HFF-Myc (cell line): Measurements from ENCODE around the gene HSPB1.
A peak's percentile ranks its signal among the peaks of the same experiment; 100 is the strongest.
"Not testable (repeated sequence)": the region's sequence is repeated elsewhere in the genome, so short reads cannot be mapped to it uniquely, and the experiment has no call there.

Experiments used
- DNase-seq: peaks from one replicate; pipeline ENCODE4 v3.0.0-alpha.2; 2011; ENCODE audit warnings: low read depth; ENCODE audit errors: extremely low read depth
- H3K4me3 ChIP-seq: replicated peaks from 2 replicates; pipeline ENCODE4 v1.5.1; 2011; ENCODE audit warnings: low read depth, mild to moderate bottlenecking, control low read depth, low read length
- TF ChIP-seq, protein P1 (sequence below): IDR thresholded peaks from 2 replicates; pipeline ENCODE4 v1.5.1; 2012; ENCODE audit warnings: mild to moderate bottlenecking, low read depth, low read length, control low read depth; ENCODE audit errors: missing control alignments

The HSPB1 gene

GRCh38 chr7:76310102-76310957, 7.9 kb downstream of the HSPB1 start:
- H3K4me3 ChIP-seq, result no peak overlapping the region
- no peak for DNase-seq
- TF ChIP-seq, protein P1, sequence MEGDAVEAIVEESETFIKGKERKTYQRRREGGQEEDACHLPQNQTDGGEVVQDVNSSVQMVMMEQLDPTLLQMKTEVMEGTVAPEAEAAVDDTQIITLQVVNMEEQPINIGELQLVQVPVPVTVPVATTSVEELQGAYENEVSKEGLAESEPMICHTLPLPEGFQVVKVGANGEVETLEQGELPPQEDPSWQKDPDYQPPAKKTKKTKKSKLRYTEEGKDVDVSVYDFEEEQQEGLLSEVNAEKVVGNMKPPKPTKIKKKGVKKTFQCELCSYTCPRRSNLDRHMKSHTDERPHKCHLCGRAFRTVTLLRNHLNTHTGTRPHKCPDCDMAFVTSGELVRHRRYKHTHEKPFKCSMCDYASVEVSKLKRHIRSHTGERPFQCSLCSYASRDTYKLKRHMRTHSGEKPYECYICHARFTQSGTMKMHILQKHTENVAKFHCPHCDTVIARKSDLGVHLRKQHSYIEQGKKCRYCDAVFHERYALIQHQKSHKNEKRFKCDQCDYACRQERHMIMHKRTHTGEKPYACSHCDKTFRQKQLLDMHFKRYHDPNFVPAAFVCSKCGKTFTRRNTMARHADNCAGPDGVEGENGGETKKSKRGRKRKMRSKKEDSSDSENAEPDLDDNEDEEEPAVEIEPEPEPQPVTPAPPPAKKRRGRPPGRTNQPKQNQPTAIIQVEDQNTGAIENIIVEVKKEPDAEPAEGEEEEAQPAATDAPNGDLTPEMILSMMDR, result no peak

DNA sequence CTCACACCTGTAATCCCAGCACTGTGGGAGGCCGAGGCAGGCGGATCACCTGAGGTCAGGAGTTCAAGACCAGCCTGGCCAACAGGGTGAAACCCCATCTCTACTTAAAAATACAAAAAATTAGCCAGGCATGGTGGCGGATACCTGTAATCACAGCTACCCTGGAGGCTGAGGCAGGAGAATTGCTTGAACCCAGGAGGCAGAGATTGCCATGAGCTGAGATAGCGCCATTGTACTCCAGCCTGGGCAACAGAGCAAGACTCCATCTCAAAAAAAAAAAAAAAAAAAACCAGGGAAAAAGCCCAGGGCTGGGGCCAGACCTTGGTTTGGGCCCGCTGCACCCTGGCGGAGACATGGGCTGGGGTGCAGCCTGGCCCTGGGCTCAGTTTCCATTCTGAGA, 9.4 kb downstream of the HSPB1 start:
- H3K4me3 ChIP-seq, DNase-seq: not testable (repeated sequence)

- no peak overlapping the region for H3K4me3 ChIP-seq
- peak; percentile 76 for DNase-seq
Observed at GRCh38 chr7:76314042-76314721, 11.7 kb downstream of the HSPB1 start.

DNA sequence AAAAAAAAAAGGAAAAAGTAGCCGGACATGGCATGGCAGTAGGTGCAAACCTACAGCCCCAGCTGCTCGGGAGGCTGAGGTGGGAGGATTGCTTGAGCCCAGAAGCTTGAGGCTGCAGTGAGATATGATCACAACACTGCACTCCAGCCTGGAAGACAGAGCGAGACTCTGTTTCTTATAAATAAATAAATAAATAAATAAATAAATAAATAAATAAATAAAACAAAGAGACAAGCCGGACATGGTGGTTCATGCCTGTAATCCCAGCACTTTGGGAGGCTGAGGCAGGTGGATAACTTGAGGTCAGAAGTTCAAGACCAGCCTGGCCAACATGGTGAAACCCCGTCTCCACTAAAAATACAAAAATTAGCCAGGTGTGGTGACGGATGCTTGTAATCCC, 12.3 kb downstream of the HSPB1 start:
- H3K4me3 ChIP-seq, DNase-seq: not testable (repeated sequence)

More at GRCh38 chr7:76314042-76314721, 11.7 kb downstream of the HSPB1 start:
- TF ChIP-seq, protein P1, result peak; percentile 100

DNA sequence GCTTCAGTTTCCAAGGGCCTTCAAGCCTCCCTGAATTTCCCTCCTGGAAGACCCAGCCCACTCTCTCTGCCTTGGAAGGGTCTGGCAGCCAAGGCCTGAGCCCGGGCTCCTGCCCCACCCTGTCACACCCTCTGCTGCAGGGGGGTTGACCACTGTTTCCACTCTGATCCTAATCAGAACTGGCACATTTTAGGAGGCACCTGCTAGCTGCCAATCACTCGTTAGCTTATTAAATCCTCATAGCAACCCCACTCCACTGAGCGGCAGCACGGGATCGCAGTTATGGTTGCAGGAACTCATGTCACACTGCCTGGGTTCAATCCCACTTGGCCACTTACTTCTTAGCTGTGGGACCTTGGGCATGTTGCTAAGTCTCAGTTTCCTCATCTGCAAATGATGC, 12.9 kb downstream of the HSPB1 start:
- H3K4me3 ChIP-seq, result no peak overlapping the region
- TF ChIP-seq, protein P1, result no peak
- no peak for DNase-seq

DNA sequence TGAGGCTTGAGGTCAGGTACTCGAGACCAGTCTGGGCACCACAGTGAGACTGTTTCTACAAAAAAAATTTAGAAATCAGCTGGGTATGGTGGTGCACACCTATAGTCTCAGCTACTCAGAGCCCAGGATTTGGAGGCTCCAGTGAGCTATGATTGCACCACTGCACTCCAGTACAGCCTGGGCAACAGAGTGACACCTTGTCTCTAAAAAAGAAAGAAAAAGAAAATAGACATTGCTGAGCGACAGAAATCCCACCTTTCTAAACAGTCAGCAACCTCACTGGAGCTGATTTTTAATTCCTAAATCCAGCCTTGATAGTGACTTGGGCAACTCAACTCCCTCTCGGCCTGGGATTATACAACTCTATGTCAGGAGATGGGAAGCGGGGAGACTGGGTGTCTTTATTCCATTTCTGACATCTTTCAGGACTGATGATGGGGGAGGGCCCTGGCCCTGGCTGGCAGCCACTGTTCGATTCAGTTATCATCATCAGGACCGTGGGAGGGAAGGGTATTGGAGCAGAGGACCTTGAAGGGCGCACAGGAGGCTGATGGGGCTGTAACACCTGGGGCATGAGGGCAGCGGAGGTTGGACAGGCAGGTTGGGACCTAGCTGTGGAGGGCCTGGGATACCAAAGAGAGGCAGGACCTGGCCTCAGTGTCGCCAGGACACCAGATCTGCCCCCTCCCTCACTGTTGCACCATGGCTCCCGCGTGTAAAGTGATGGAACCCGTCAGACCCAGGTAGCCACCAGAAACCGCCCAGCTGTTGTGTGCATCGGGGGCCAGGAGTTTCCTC, 14.7 kb downstream of the HSPB1 start:
- TF ChIP-seq, protein P1, result no peak
- peak overlapping the region; percentile 64 for H3K4me3 ChIP-seq
- DNase-seq, result no peak

DNA sequence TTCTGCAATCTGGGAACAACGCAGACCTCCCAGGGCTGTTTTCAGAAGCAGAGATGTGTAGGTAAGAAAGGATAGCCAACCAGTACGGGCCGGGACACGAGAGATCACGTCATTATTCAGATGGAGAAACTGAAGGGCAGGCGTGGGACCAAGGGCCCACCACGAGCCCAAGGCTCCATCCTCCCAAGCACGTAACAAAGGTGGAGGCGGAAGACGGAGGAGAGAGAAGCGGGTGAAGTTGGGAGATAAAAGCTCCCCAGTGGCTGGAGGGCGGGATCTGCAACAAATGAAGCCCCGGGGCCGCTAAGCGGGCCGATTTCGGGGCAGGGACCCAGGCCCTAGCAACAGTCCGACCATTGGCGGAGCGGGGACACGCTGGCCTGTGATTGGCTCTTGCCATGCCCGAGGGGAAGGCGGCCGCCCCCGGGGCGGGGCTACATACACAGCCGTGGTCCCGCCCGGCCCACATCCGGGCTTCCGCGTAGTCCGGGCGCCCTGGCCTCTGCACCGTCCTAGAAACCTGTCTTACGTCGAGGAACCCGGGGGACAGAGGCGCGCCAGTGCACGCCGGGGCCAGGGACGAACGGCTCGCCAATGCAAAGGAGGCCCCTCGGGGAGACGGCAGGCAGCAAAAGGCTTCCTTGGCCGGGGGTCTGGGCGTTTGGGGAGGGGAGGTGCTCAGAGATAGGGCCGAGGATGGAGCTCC, 15.5 kb downstream of the HSPB1 start:
- H3K4me3 ChIP-seq, result peak overlapping the region; percentile 64
- TF ChIP-seq, protein P1, result no peak
- DNase-seq, result peak; percentile 83
